ENCODE measurements around the gene PIM2. TPM values are rescaled to one million over a fixed set of nuclear protein-coding genes. Genes with fewer than 3 reads are reported as not detected.

The PIM2 gene
- polyA plus RNA-seq, 6 donors from 2014 or later: 202 to 489 (median 254) TPM

DNA sequence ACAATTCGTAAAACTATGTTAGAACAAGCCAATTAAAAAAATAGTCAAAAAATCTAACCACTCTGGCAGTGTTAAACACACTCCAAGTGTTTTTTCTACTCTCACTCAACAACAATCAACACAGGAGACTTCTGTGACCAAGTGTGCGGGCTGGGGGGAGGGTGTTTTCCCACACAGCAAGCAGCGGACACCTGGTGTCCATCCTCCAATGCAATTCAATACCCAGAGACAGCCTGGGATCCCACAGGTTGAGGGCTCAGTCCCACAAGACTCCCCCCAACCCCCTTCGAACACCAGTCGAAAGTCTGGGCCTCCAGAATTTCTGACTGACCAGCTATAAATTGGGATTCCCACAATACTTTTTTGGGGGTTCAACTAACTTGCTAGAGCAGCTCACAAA lies 8.3 kb upstream of the PIM2 start:
- ATAC-seq (ENCODE audit: low read depth in 2 of 2): no peak

GRCh38 chrX:48924270-48924669 lies 5.4 kb upstream of the PIM2 start:
- ATAC-seq (ENCODE audit: low read depth in 2 of 2) (no peak), DNase-seq (no peak)
- peaks cover 0 to 2% (median 0%) of the 10 kb centered on the region in 7 donors for H3K9me3 Mint-ChIP-seq
- no peaks in the 10 kb centered on the region for H3K27me3 Mint-ChIP-seq
- peaks cover 35 to 70% (median 49%) of the 10 kb centered on the region in 3 donors for H3K4me1 Mint-ChIP-seq
- H3K4me3 Mint-ChIP-seq: peak overlapping the region in 3 of 8 donors; percentile 30 to 56 (median 53)
- H3K27ac Mint-ChIP-seq: peak overlapping the region in 5 of 6 donors; percentile 24 to 87 (median 77)
- H3K36me3 Mint-ChIP-seq: peaks cover 5 to 8% of the 10 kb centered on the region in 2 donors

More for the DNA sequence above, 8.3 kb upstream of the PIM2 start:
- Mint-ChIP-seq H3K27ac (peak overlapping the region in 3 of 6 donors; percentile 20 to 51 (median 34)), H3K27me3 (no peaks in the 10 kb centered on the region), H3K4me3 (peak overlapping the region in 4 of 8 donors; percentile 51 to 80 (median 60)), H3K36me3 (peaks cover 5 to 8% of the 10 kb centered on the region in 2 donors), H3K4me1 (peaks cover 21 to 51% (median 38%) of the 10 kb centered on the region in 3 donors), H3K9me3 (peaks cover 0 to 2% (median 0%) of the 10 kb centered on the region in 7 donors)
- DNase-seq: no peak

GRCh38 chrX:48923771-48924170 lies 4.9 kb upstream of the PIM2 start:
- ATAC-seq (ENCODE audit: low read depth in 2 of 2): no peak
- peak overlapping the region in 2 of 6 donors; percentile 77 to 79 for H3K27ac Mint-ChIP-seq
- peaks cover 5 to 8% of the 10 kb centered on the region in 2 donors for H3K36me3 Mint-ChIP-seq
- DNase-seq: no peak
- peaks cover 35 to 70% (median 53%) of the 10 kb centered on the region in 3 donors for H3K4me1 Mint-ChIP-seq
- H3K27me3 Mint-ChIP-seq: no peaks in the 10 kb centered on the region
- H3K9me3 Mint-ChIP-seq: peaks cover 0 to 2% (median 0%) of the 10 kb centered on the region in 7 donors
- H3K4me3 Mint-ChIP-seq: no peak overlapping the region

GRCh38 chrX:48920718-48921104 lies 1.9 kb upstream of the PIM2 start:
- DNase-seq: no peak
- ATAC-seq (ENCODE audit: low read depth in 2 of 2): no peak
- peaks cover 15 to 26% of the 10 kb centered on the region in 2 donors for H3K36me3 Mint-ChIP-seq
- H3K4me1 Mint-ChIP-seq: peaks cover 31 to 60% (median 47%) of the 10 kb centered on the region in 3 donors
- peak overlapping the region in 4 of 6 donors; percentile 23 to 94 (median 56) for H3K27ac Mint-ChIP-seq
- peak overlapping the region in 6 of 8 donors; percentile 82 to 99 (median 96) for H3K4me3 Mint-ChIP-seq
- no peaks in the 10 kb centered on the region for H3K27me3 Mint-ChIP-seq
- H3K9me3 Mint-ChIP-seq: peaks cover 0 to 3% (median 0%) of the 10 kb centered on the region in 7 donors

DNA sequence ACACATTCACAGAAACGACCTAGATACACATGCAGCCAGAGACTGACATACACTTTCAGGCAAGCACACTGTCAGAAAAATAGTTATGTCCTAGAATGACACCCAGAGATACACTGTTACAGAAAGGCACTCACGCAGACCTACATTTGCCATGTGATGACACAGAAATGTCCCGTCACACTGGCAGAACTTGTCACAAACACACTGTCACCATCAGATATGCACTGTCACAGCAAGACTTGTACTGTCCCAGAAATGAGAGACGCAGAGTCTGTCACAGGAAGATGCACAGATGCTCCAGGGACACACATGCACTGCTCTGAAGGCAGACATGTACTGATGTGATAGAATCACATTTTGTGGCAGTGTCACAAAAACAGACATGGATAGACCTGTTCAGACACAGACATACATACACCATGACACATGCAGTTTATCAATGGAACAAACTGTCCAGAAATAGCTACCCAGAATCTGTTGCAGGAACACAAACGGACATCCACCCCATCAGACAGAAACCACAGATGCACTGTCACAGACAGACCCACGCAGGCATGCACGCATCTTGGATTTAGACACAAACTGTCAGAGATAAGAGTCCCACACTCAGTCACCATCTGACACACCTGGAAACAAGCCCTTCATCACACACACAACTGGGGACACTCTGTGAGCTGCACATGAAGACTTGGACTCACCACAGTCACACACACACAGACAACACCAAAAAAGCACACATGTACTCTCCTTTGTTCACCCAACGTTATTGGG lies 1.3 kb upstream of the PIM2 start:
- DNase-seq (no peak), ATAC-seq (ENCODE audit: low read depth in 2 of 2) (no peak)
- H3K4me1 Mint-ChIP-seq: peaks cover 31 to 61% (median 45%) of the 10 kb centered on the region in 3 donors
- H3K4me3 Mint-ChIP-seq: peak overlapping the region; percentile 82 to 99 (median 96)
- H3K27ac Mint-ChIP-seq: peak overlapping the region; percentile 92 to 99 (median 96)
- peaks cover 0 to 3% (median 0%) of the 10 kb centered on the region in 7 donors for H3K9me3 Mint-ChIP-seq
- H3K27me3 Mint-ChIP-seq: no peaks in the 10 kb centered on the region
- H3K36me3 Mint-ChIP-seq: peaks cover 11 to 26% of the 10 kb centered on the region in 2 donors

GRCh38 chrX:48919360-48919841 lies 577 bp upstream of the PIM2 start:
- peak; percentile 20 to 29 for ATAC-seq (ENCODE audit: low read depth in 2 of 2)
- Mint-ChIP-seq H3K27ac (peak overlapping the region; percentile 92 to 99 (median 96)), H3K36me3 (peaks cover 11 to 23% of the 10 kb centered on the region in 2 donors), H3K4me1 (peaks cover 34 to 66% (median 46%) of the 10 kb centered on the region in 3 donors), H3K4me3 (peak overlapping the region; percentile 82 to 99 (median 96)), H3K9me3 (peaks cover 0 to 3% (median 0%) of the 10 kb centered on the region in 7 donors), H3K27me3 (no peaks in the 10 kb centered on the region)
- peak; percentile 38 for DNase-seq

DNA sequence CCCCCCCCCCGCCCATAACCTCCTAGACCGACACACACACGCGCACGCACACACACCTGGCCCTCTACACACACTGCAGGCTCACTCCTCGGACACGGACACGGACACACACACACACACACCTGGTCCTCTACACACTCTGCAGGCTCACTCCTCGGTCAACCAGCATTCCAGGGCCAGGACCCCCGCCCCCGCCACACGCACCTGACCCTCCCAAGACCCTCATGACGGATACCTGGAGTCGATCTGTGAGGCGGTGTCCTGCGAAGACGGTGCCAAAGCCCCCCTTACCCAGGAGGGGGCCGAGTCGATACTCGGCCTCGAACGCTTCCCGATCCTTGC lies 552 bp downstream of the PIM2 start:
- ATAC-seq (ENCODE audit: low read depth in 2 of 2) (no peak), DNase-seq (no peak)
- Mint-ChIP-seq H3K27me3 (no peaks in the 10 kb centered on the region), H3K4me1 (peaks cover 37 to 68% (median 47%) of the 10 kb centered on the region in 3 donors), H3K36me3 (peaks cover 11 to 17% of the 10 kb centered on the region in 2 donors), H3K27ac (peak overlapping the region; percentile 91 to 99 (median 96)), H3K4me3 (peak overlapping the region; percentile 82 to 99 (median 96)), H3K9me3 (peaks cover 0 to 3% (median 0%) of the 10 kb centered on the region in 7 donors)

DNA sequence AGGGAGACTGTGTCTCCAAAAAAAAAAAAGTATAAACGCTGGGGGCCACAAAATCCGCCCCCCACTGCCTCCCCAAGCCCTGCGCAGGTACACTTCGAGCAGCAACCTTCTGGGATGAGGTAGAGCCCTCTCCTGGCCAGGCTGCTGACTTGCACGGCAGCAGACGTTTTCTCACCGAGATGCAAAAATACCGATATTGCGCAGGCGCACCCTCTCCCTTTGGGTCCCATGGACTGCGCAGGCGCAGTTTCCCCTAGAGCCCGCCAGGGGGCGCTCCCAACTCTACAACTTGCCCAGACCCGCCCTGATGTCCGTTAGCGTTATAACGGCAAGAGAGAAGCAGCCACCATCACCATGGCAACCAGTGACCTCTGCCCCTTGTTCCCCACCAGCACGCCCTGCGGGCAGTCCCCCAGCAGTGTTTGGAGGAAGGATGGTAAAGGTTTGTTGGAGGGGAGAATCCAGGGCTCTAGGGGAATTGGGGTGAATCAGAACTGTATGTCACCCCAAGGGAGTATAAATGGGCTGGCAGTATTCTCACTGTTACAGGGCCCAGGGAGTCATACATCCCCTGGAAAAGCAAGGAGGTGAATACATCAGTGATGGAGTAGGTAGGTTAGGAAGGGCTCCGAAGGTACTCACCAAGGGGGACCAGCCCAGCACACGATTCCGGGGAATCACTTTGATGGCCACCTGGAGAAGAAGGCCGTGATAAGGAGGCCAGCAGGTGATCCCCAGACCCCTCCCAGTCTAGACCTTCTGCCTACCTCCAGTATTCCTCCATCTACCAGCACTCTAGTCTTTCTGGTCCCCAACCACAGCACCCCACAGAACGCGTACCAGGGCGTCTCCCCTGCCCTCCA lies 1.5 kb downstream of the PIM2 start:
- H3K36me3 Mint-ChIP-seq: peaks cover 11 to 17% of the 10 kb centered on the region in 2 donors
- peaks cover 38 to 68% (median 45%) of the 10 kb centered on the region in 3 donors for H3K4me1 Mint-ChIP-seq
- H3K4me3 Mint-ChIP-seq: peak overlapping the region; percentile 82 to 99 (median 96)
- H3K9me3 Mint-ChIP-seq: peaks cover 0 to 3% (median 0%) of the 10 kb centered on the region in 7 donors
- peak; percentile 87 for DNase-seq
- no peaks in the 10 kb centered on the region for H3K27me3 Mint-ChIP-seq
- peak overlapping the region; percentile 92 to 99 (median 96) for H3K27ac Mint-ChIP-seq
- peak; percentile 50 to 58 for ATAC-seq (ENCODE audit: low read depth in 2 of 2)

GRCh38 chrX:48914593-48915493 lies 4.0 kb downstream of the PIM2 start:
- peaks cover 11 to 17% of the 10 kb centered on the region in 2 donors for H3K36me3 Mint-ChIP-seq

DNA sequence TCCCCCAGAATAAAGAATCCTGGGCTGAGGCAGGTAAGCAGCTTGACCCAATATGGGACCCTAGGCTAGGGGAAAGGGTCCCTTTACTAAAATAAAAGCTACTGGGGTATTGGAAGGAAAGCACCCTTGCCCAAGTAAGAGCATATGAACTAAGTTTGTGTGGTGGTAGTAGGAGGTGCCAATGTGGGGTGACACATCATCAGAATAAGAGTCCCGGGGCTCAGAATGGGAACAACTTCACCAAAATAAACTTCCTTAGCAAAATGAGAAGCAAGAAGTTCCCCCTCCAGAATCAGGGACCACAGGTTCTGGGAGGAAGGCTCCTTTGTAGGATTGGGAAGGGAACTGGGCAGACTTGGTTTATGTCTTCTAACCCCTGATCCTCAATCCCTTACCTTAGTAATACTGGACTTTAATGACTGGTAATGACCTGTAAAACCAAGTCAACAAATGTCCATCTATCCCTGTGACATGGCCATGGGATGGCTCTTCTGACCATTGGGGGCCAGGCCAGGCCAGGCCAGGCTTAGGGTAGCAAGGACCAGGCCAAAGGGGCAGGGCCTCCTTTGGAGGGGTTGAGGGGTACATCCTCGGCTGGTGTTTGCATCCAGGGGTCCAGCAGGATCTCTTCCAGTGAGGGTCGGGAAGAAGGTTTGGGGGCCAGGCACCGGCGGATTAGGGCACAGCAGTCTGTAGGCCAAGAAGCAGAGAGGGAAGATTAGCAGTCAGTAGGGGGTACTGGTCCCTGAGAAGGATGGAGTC lies 5.0 kb downstream of the PIM2 start:
- DNase-seq: no peak
- peaks cover 42 to 67% (median 44%) of the 10 kb centered on the region in 3 donors for H3K4me1 Mint-ChIP-seq
- peak overlapping the region; percentile 23 to 96 (median 70) for H3K27ac Mint-ChIP-seq
- H3K4me3 Mint-ChIP-seq: peak overlapping the region in 6 of 8 donors; percentile 29 to 93 (median 47)
- ATAC-seq (ENCODE audit: low read depth in 2 of 2): no peak
- peaks cover 11 to 17% of the 10 kb centered on the region in 2 donors for H3K36me3 Mint-ChIP-seq
- H3K27me3 Mint-ChIP-seq: no peaks in the 10 kb centered on the region
- peaks cover 0 to 7% (median 0%) of the 10 kb centered on the region in 7 donors for H3K9me3 Mint-ChIP-seq

More at GRCh38 chrX:48914593-48915493, 4.0 kb downstream of the PIM2 start:
- Mint-ChIP-seq H3K9me3 (peaks cover 0 to 7% (median 0%) of the 10 kb centered on the region in 7 donors), H3K4me1 (peaks cover 48 to 70% (median 51%) of the 10 kb centered on the region in 3 donors), H3K4me3 (peak overlapping the region in 7 of 8 donors; percentile 42 to 95 (median 79)), H3K27me3 (no peaks in the 10 kb centered on the region), H3K27ac (peak overlapping the region in 5 of 6 donors; percentile 63 to 96 (median 94))
- no peak for ATAC-seq (ENCODE audit: low read depth in 2 of 2)
- no peak for DNase-seq

DNA sequence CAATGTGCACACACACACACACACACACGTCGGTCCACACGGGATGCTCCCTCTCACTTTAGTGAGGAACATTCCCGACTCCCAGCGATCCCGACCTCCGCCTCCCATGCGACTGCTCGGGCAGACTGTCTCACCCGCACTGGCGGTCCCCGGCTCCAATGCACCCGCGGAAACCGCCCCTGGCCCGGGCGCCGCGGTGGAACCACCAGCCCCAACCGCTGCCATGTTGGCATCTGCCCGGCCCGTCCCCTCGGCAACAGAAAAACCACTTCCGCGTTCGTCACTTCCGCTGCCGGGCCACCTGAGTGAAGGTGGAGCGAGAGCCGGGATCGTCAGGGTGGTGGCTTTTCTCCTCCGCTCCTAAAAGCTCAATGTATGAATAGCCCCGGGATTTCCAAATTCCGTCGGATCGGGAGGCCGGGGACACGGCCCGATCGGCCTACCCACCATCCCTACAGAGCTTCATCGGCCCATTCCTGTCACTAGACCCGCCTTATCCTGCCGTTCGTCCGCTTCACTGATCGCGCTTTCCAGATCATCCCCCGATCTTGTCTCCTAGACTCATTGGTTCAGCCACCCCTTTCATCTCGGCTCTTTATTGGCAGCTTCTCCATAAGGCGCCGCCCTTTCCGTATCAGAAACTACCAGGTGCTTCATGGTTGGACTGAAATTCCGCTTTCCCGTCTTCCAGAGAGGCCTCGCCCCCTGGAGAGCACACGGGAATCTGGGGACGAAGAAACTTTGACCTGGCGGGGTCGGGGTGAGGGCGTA lies 7.2 kb downstream of the PIM2 start, which contains the start of gene SLC35A2:
Gene SLC35A2, minus strand, starts transcription at position 235 of the 771 bp plus-strand sequence. Its CDS starts 10 bp downstream, at position 225.
- H3K9me3 Mint-ChIP-seq: peaks cover 0 to 3% (median 0%) of the 10 kb centered on the region in 7 donors
- H3K27me3 Mint-ChIP-seq: no peaks in the 10 kb centered on the region
- H3K36me3 Mint-ChIP-seq: no peaks in the 10 kb centered on the region
- peaks cover 30 to 53% (median 32%) of the 10 kb centered on the region in 3 donors for H3K4me1 Mint-ChIP-seq
- peak within 1 kb of the TSS; percentile 78 to 95 (median 92) for H3K4me3 Mint-ChIP-seq
- DNase-seq: peak; percentile 82
- peak; percentile 74 to 78 for ATAC-seq (ENCODE audit: low read depth in 2 of 2)
- peak within 1 kb of the TSS; percentile 95 to 99 (median 96) for H3K27ac Mint-ChIP-seq

Measured in naive B cell (primary cell).